ENCODE data around the gene PIH1D1. TPM values are rescaled to one million over a fixed set of nuclear protein-coding genes. Genes with fewer than 3 reads are reported as not detected.
A peak's percentile ranks its signal among the peaks of the same experiment; 100 is the strongest.
"Not testable (repeated sequence)": the region's sequence is repeated elsewhere in the genome, so short reads cannot be mapped to it uniquely, and the experiment has no call there.

The PIH1D1 gene
- total RNA-seq, 1 experiment from 2014 or later, result 146 TPM

- in situ Hi-C loops (cut with HindIII; ENCODE audit: low pct_unique_long_range_greater_than_20kb, low sequenced_read_pairs), result no loop called here
- no peak for DNase-seq (ENCODE audit: low read depth)
Measured at GRCh38 chr19:49462492-49462891, 10.9 kb upstream of the PIH1D1 start.

GRCh38 chr19:49461656-49462055 is 10.0 kb upstream of the PIH1D1 start:
- DNase-seq (ENCODE audit: low read depth), result no peak
- in situ Hi-C loops (cut with HindIII; ENCODE audit: low pct_unique_long_range_greater_than_20kb, low sequenced_read_pairs), result no loop called here

- in situ Hi-C loops (cut with HindIII; ENCODE audit: low pct_unique_long_range_greater_than_20kb, low sequenced_read_pairs); DNase-seq (ENCODE audit: low read depth): not testable (repeated sequence)
Measured at GRCh38 chr19:49461130-49461529, 9.5 kb upstream of the PIH1D1 start.

- in situ Hi-C loops (cut with HindIII; ENCODE audit: low pct_unique_long_range_greater_than_20kb, low sequenced_read_pairs), result no loop called here
- DNase-seq (ENCODE audit: low read depth), result no peak
Measured at GRCh38 chr19:49459388-49459787, 7.8 kb upstream of the PIH1D1 start.

- in situ Hi-C loops (cut with HindIII; ENCODE audit: low pct_unique_long_range_greater_than_20kb, low sequenced_read_pairs), result no loop called here
Measured at GRCh38 chr19:49458567-49458903, 6.9 kb upstream of the PIH1D1 start.

GRCh38 chr19:49456326-49456725 is 4.7 kb upstream of the PIH1D1 start:
- in situ Hi-C loops (cut with HindIII; ENCODE audit: low pct_unique_long_range_greater_than_20kb, low sequenced_read_pairs), result no loop called here
- DNase-seq (ENCODE audit: low read depth), result peak; percentile 32

More at GRCh38 chr19:49458567-49458903, 6.9 kb upstream of the PIH1D1 start:
- no peak for DNase-seq (ENCODE audit: low read depth)

GRCh38 chr19:49455773-49456172 is 4.2 kb upstream of the PIH1D1 start:
- in situ Hi-C loops (cut with HindIII; ENCODE audit: low pct_unique_long_range_greater_than_20kb, low sequenced_read_pairs), result no loop called here
- DNase-seq (ENCODE audit: low read depth), result no peak

- in situ Hi-C loops (cut with HindIII; ENCODE audit: low pct_unique_long_range_greater_than_20kb, low sequenced_read_pairs), result no loop called here
Measured at GRCh38 chr19:49453757-49454240, 2.2 kb upstream of the PIH1D1 start.

GRCh38 chr19:49453013-49453756 is 1.6 kb upstream of the PIH1D1 start, which contains the start of gene ALDH16A1:
TSS of gene ALDH16A1 (plus strand) at chr19:49453225. CDS start at chr19:49453332, 107 bp downstream.
- in situ Hi-C loops (cut with HindIII; ENCODE audit: low pct_unique_long_range_greater_than_20kb, low sequenced_read_pairs), result no loop called here
- DNase-seq (ENCODE audit: low read depth), result peak; percentile 98

More at GRCh38 chr19:49453757-49454240, 2.2 kb upstream of the PIH1D1 start:
- DNase-seq (ENCODE audit: low read depth), result no peak

GRCh38 chr19:49450405-49450804 is 1.2 kb downstream of the PIH1D1 start:
- no peak for DNase-seq (ENCODE audit: low read depth)
- in situ Hi-C loops (cut with HindIII; ENCODE audit: low pct_unique_long_range_greater_than_20kb, low sequenced_read_pairs), result no loop called here

GRCh38 chr19:49448432-49448786 is 3.2 kb downstream of the PIH1D1 start:
- DNase-seq (ENCODE audit: low read depth), result no peak
- in situ Hi-C loops (cut with HindIII; ENCODE audit: low pct_unique_long_range_greater_than_20kb, low sequenced_read_pairs), result no loop called here

GRCh38 chr19:49447485-49448431 is 3.9 kb downstream of the PIH1D1 start:
- no peak for DNase-seq (ENCODE audit: low read depth)
- in situ Hi-C loops (cut with HindIII; ENCODE audit: low pct_unique_long_range_greater_than_20kb, low sequenced_read_pairs), result no loop called here

- in situ Hi-C loops (cut with HindIII; ENCODE audit: low pct_unique_long_range_greater_than_20kb, low sequenced_read_pairs), result no loop called here
- no peak for DNase-seq (ENCODE audit: low read depth)
Measured at GRCh38 chr19:49445997-49446396, 5.6 kb downstream of the PIH1D1 start.

- in situ Hi-C loops (cut with HindIII; ENCODE audit: low pct_unique_long_range_greater_than_20kb, low sequenced_read_pairs); DNase-seq (ENCODE audit: low read depth): not testable (repeated sequence)
Measured at GRCh38 chr19:49444100-49444700, 7.4 kb downstream of the PIH1D1 start.

GRCh38 chr19:49443366-49444099 is 8.1 kb downstream of the PIH1D1 start:
- in situ Hi-C loops (cut with HindIII; ENCODE audit: low pct_unique_long_range_greater_than_20kb, low sequenced_read_pairs), result no loop called here
- DNase-seq (ENCODE audit: low read depth), result peak; percentile 97

- in situ Hi-C loops (cut with HindIII; ENCODE audit: low pct_unique_long_range_greater_than_20kb, low sequenced_read_pairs), result no loop called here
- DNase-seq (ENCODE audit: low read depth), result peak; percentile 89
Measured at GRCh38 chr19:49442771-49443365, 8.7 kb downstream of the PIH1D1 start.

GRCh38 chr19:49442354-49442753 is 9.3 kb downstream of the PIH1D1 start:
- DNase-seq (ENCODE audit: low read depth), result no peak
- in situ Hi-C loops (cut with HindIII; ENCODE audit: low pct_unique_long_range_greater_than_20kb, low sequenced_read_pairs), result no loop called here

- in situ Hi-C loops (cut with HindIII; ENCODE audit: low pct_unique_long_range_greater_than_20kb, low sequenced_read_pairs), result no loop called here
- DNase-seq (ENCODE audit: low read depth), result no peak
Measured at GRCh38 chr19:49441960-49442350, 9.7 kb downstream of the PIH1D1 start.

All from Caki2 (cell line).